ENCODE measurements around the gene SLC16A2. TPM values are rescaled to one million over a fixed set of nuclear protein-coding genes. Genes with fewer than 3 reads are reported as not detected.

SLC16A2 gene
- total RNA-seq, 1 experiment from 2014 or later, result 0.32 TPM

GRCh38 chrX:74531081-74531480 is 109.8 kb downstream of the SLC16A2 start:
- Histone ChIP-seq H4K20me1 (ENCODE audit: insufficient read depth) (no peaks in the 10 kb centered on the region), H3K9me3 (ENCODE audit: control insufficient read depth in 1 of 2, insufficient read depth in 1 of 2, low read depth in 1 of 2, low read length in 2 of 2) (no peaks in the 10 kb centered on the region), H3K9ac (ENCODE audit: low read length) (no peak overlapping the region), H3K27me3 (ENCODE audit: insufficient read depth, low read length) (no peaks in the 10 kb centered on the region), H3K4me1 (ENCODE audit: control insufficient read depth in 1 of 2, insufficient read depth in 2 of 2, low read length in 2 of 2) (peaks cover 0 to 6% of the 10 kb centered on the region in 2 experiments; a peak in 1 of 4 replicates), H3K4me2 (ENCODE audit: low read length) (no peak overlapping the region), H2AFZ (ENCODE audit: low read depth, low read length, poor library complexity, severe bottlenecking) (no peak overlapping the region), H3K79me2 (ENCODE audit: insufficient read depth, low read length) (no peaks in the 10 kb centered on the region), H3K9me2 (ENCODE audit: insufficient read depth) (no peaks in the 10 kb centered on the region), H3K27ac (ENCODE audit: low read depth, low read length) (no peak overlapping the region), H3K4me3 (replicated peaks in 1 of 2; ENCODE audit: low read depth in 1 of 2, low read length in 2 of 2) (no peak overlapping the region), H3K36me3 (ENCODE audit: control insufficient read depth in 1 of 2, insufficient read depth in 2 of 2, low read length in 2 of 2) (no peaks in the 10 kb centered on the region)
- ChIA-PET RAD21 (ENCODE audit: low non-redundant PET in 1 of 2, low total read pairs in 2 of 2, uncharacterized antibody in 2 of 2, unreplicated experiment in 2 of 2) (no interaction called here), POLR2A (no interaction called here), CTCF (no interaction called here)
- no TSS peak for BruUV-seq (replicated peaks)
- TF ChIP-seq YY1 (IDR thresholded peaks at IDR 0.05; ENCODE audit: extremely low read depth, insufficient replicate concordance, low read depth, low read length), result no peak
- no peak for TF ChIP-seq CTCF (IDR thresholded peaks at IDR 0.05 in 2 of 3, conservative IDR thresholded peaks at IDR 0.05 in 1 of 3; ENCODE audit: borderline replicate concordance in 1 of 3, insufficient read depth in 1 of 3, low read depth in 2 of 3, low read length in 2 of 3)
- TF ChIP-seq FOSL1 (IDR thresholded peaks at IDR 0.05; ENCODE audit: low read depth), result no peak
- no peak for TF ChIP-seq REST (IDR thresholded peaks at IDR 0.05; ENCODE audit: low read depth)
- no peak for TF ChIP-seq ZBTB33 (IDR thresholded peaks at IDR 0.05; ENCODE audit: extremely low read depth, insufficient replicate concordance, low read length)
- no peak for TF ChIP-seq POLR2A (IDR thresholded peaks at IDR 0.05; ENCODE audit: borderline replicate concordance, extremely low read depth, insufficient read depth, insufficient read length)
- TF ChIP-seq CEBPB (IDR thresholded peaks at IDR 0.05; ENCODE audit: low read depth), result no peak
- no peak for TF ChIP-seq SRF (IDR thresholded peaks at IDR 0.05; ENCODE audit: low read depth)
- DNase-seq (ENCODE audit: low read depth, low spot score), result no peak
- ATAC-seq, result no peak
- intact Hi-C loops (cut with micrococcal nuclease), result no loop called here

All from HCT116 (cell line).